Vagina (tissue), 2 donors: Measurements from ENCODE around the gene RNF223.
"Not testable (repeated sequence)": the region's sequence is repeated elsewhere in the genome, so short reads cannot be mapped to it uniquely, and the experiment has no call there.

Experiments used
- CTCF ChIP-seq, 3 experiments: fragments of 450-650 bp in 2 of 3; fragments of 200-600 bp in 1 of 3; sonication (generic) in 1 of 3; IDR thresholded peaks; one replicate each; pipeline ENCODE4 v1.5.1; 2017 to 2019; ENCODE audit warnings: antibody characterized with exemption in 3 of 3, mild to moderate bottlenecking in 2 of 3, moderate library complexity in 2 of 3
- POLR2A ChIP-seq, 2 donors: fragments of 450-650 bp; IDR thresholded peaks; one replicate each; pipeline ENCODE4 v1.6.1; 2017; ENCODE audit warnings: antibody characterized with exemption in 2 of 2, mild to moderate bottlenecking in 2 of 2, moderate library complexity in 2 of 2
- POLR2AphosphoS5 ChIP-seq, 2 donors: sonication (generic); formaldehyde crosslinking; IDR thresholded peaks; one replicate each; pipeline ENCODE4 v1.9.0; 2017; ENCODE audit warnings: antibody characterized with exemption in 2 of 2, mild to moderate bottlenecking in 2 of 2, low read depth in 1 of 2; ENCODE audit not compliant: insufficient read depth in 1 of 2

- not testable (repeated sequence) for TF ChIP-seq CTCF (IDR thresholded peaks at IDR 0.05); POLR2AphosphoS5 (IDR thresholded peaks at IDR 0.05; ENCODE audit: insufficient read depth in 1 of 2, low read depth in 1 of 2); POLR2A (IDR thresholded peaks at IDR 0.05)
These were observed 16.4 kb downstream of the RNF223 start for GRCh38 chr1:1057769-1058087.
